PFSK-1 (cell line): ENCODE measurements around the gene TTLL11.

ENCODE experiments used
- FOXP2 ChIP-seq: optimal IDR thresholded peaks from 2 replicates; pipeline ENCODE3; 2011; ENCODE audit warnings: borderline replicate concordance, control low read depth, inconsistent platforms; ENCODE audit not compliant: insufficient read depth; ENCODE audit errors: extremely low read length, extremely low read depth
- POLR2AphosphoS5 ChIP-seq: IDR thresholded peaks from 2 replicates; pipeline ENCODE4 v1.6.1; 2012; ENCODE audit warnings: low read depth, mild to moderate bottlenecking, control low read depth, low read length, moderate library complexity
- SIN3A ChIP-seq: IDR thresholded peaks from 2 replicates; pipeline ENCODE4 v1.6.1; 2012; ENCODE audit warnings: mild to moderate bottlenecking, low read length, moderate library complexity, borderline replicate concordance; ENCODE audit not compliant: insufficient read depth
- TAF1 ChIP-seq: IDR thresholded peaks from 2 replicates; pipeline ENCODE4 v1.6.1; 2012; ENCODE audit warnings: low read length, control low read depth, borderline replicate concordance; ENCODE audit not compliant: insufficient read depth
- TF ChIP-seq, protein P1 (sequence below), 2 experiments: IDR thresholded peaks; 2 replicates each; pipeline versions ENCODE4 v1.6.1 to v1.8.0; 2011 to 2012; ENCODE audit warnings: low read depth in 2 of 2, low read length in 2 of 2, control low read depth in 1 of 2, inconsistent platforms in 1 of 2, mild to moderate bottlenecking in 1 of 2, moderate library complexity in 1 of 2; ENCODE audit not compliant: insufficient read depth in 1 of 2

The TTLL11 gene

GRCh38 chr9:121883281-121884056, 209.6 kb downstream of the TTLL11 start:
- no peak for TF ChIP-seq FOXP2
- TF ChIP-seq POLR2AphosphoS5, result no peak
- no peak for TF ChIP-seq SIN3A
- no peak for TF ChIP-seq TAF1
- TF ChIP-seq, protein P1, sequence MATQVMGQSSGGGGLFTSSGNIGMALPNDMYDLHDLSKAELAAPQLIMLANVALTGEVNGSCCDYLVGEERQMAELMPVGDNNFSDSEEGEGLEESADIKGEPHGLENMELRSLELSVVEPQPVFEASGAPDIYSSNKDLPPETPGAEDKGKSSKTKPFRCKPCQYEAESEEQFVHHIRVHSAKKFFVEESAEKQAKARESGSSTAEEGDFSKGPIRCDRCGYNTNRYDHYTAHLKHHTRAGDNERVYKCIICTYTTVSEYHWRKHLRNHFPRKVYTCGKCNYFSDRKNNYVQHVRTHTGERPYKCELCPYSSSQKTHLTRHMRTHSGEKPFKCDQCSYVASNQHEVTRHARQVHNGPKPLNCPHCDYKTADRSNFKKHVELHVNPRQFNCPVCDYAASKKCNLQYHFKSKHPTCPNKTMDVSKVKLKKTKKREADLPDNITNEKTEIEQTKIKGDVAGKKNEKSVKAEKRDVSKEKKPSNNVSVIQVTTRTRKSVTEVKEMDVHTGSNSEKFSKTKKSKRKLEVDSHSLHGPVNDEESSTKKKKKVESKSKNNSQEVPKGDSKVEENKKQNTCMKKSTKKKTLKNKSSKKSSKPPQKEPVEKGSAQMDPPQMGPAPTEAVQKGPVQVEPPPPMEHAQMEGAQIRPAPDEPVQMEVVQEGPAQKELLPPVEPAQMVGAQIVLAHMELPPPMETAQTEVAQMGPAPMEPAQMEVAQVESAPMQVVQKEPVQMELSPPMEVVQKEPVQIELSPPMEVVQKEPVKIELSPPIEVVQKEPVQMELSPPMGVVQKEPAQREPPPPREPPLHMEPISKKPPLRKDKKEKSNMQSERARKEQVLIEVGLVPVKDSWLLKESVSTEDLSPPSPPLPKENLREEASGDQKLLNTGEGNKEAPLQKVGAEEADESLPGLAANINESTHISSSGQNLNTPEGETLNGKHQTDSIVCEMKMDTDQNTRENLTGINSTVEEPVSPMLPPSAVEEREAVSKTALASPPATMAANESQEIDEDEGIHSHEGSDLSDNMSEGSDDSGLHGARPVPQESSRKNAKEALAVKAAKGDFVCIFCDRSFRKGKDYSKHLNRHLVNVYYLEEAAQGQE (IDR thresholded peaks at IDR 0.05; ENCODE audit: insufficient read depth in 1 of 2, low read depth in 2 of 2, low read length in 2 of 2), result no peak

DNA sequence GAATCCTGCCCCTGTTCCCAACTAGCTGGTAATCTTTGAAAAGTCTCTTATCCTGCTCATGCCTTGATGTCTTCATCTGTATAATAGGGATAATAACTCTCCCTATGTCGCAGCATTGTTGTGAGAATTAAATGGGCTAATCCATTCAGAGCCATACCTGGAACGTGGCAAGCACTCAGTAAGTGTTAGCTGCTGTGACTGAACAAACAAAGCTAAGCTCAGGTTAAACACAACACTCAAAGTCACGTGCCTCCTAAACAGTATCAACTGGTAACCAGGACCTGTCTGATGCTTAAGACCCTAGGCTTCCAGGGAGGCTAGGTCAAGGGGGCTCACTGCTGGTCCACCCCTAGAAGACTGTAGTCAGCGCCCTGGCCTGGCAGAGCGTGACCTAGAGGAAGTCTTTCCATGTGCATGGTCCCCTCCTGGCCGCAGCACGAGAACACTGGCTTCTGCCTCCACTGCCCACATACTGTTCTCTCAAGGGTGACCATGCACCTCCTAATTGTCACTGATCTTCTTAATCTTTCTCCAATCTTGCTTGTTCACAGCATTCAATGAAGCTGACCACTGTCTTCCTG, 211.1 kb downstream of the TTLL11 start:
- no peak for TF ChIP-seq TAF1
- TF ChIP-seq FOXP2, result no peak
- no peak for TF ChIP-seq SIN3A
- TF ChIP-seq POLR2AphosphoS5, result no peak
- TF ChIP-seq, protein P1 (IDR thresholded peaks at IDR 0.05; ENCODE audit: insufficient read depth in 1 of 2, low read depth in 2 of 2, low read length in 2 of 2), result no peak

DNA sequence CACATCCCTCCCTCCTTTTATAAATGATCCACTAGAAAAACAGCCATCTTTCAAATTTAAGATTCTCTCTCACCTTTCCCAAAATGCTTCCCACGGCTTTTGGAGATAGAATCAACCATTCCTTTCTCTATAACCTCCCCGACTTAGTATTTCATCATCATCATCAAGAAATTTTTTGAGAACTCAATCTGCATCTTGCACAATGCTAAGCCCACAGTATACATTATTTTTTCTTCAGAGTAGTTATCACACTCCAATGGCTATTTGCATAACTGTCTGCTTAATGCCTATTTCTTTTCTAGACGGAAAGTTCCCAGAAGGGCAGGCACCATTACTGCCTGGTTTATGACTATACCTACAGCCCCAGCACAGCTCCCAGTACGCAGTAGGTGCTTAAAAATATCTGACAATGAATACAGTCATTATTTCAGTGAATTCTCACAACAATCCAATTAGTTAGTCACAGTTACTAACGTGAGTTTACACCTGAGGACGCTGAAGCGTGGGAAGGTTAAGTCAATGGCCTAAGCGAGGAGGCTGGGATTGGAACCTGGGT, 212.7 kb downstream of the TTLL11 start:
- TF ChIP-seq, protein P1 (IDR thresholded peaks at IDR 0.05; ENCODE audit: insufficient read depth in 1 of 2, low read depth in 2 of 2, low read length in 2 of 2), result no peak
- TF ChIP-seq TAF1 (no peak), POLR2AphosphoS5 (no peak), SIN3A (no peak)

DNA sequence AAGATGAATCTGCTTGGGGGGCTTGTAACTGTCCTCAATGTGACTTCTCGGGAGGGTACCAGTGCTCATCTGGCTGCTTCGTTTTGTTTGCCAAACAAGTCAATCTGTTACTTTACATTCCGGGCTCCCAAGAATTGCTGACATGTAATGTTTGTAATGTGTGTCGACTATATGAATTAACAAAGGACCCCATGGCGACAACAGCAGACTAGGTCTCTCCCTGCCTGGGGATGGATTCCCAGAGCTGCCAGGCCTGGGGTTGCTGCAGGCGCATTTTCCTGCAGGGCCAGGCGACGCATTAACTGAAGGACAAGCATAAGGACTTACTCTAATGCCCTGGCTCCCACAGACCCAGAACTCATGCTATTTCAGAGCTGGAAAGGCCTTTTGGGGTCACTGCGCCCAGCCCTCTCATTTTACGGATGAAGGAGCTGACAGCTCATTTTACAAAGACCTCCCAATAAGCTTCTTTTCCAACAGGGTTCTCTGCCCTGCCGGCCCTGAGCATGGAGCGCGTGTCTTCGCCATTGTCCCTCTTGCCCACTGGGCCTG, 214.8 kb downstream of the TTLL11 start:
- TF ChIP-seq, protein P1 (IDR thresholded peaks at IDR 0.05; ENCODE audit: insufficient read depth in 1 of 2, low read depth in 2 of 2, low read length in 2 of 2), result no peak
- TF ChIP-seq POLR2AphosphoS5 (no peak), TAF1 (no peak), SIN3A (no peak), FOXP2 (no peak)
